8988T (cell line): ENCODE data around the gene RSL1D1.

Experiments used
- DNase-seq: peaks from one replicate; pipeline ENCODE4 v3.0.0; 2011

The RSL1D1 gene

DNA sequence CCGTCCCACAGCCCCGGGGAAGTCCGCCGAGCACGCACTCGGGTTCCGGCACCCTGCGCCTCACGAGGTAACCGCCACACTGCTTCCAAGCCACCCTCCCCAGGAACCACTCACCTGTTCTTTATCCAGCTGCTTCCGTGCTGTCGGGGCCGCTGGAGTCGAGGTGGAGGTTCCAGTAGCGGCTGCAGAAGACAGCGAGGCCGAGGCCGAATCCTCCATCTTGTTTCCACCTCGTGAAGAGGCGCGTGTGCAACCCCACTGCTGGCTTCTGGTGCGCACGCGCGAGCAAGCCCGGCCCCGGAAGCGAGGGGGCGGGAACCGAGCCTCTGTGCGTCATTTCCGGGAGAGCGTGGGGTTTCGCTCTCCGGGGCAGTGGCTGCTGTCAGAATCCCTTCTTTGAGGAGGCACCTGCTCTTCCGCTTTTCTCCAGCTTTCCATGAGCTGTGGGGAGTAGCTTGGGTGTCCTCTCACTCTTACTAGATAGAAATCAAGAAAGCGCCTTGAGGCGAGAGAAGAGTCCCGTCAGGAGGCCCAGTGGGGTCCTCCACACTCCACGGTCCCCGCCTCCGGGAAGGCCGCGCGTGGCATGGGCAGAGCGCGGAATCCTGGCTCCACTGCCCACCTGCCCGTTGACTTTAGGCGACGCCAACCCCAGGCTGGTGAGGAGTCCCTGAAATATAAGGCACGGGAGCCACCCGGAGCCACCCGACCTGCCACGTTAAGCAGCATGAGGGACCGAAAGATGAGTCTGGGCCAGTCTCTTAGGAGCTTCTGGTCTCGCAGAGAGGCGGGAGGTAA is at the start of gene RSL1D1:
RSL1D1 (minus strand) TSS at position 249 of the 798 bp plus-strand sequence; CDS start at position 219, 30 bp downstream.
- DNase-seq, result peak; percentile 70

DNA sequence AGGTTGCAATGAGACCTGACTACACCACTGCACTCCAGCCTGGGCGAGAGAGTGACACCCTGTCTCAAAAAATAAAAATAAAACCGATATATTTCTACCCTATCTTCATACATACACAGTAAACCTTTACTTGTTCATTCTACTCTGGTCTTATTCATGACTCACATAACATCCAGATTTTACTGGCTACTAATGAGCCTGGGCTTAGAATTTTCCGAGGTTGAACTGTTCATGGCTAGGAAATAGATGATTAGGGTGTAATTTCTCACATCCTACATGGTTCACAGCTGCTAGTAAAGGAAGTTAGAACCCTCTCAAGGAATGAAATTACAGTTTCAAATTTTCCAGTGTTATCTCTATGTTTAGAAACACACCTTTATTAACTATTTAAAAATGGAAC is 49.7 kb upstream of the RSL1D1 start:
- no peak for DNase-seq

DNA sequence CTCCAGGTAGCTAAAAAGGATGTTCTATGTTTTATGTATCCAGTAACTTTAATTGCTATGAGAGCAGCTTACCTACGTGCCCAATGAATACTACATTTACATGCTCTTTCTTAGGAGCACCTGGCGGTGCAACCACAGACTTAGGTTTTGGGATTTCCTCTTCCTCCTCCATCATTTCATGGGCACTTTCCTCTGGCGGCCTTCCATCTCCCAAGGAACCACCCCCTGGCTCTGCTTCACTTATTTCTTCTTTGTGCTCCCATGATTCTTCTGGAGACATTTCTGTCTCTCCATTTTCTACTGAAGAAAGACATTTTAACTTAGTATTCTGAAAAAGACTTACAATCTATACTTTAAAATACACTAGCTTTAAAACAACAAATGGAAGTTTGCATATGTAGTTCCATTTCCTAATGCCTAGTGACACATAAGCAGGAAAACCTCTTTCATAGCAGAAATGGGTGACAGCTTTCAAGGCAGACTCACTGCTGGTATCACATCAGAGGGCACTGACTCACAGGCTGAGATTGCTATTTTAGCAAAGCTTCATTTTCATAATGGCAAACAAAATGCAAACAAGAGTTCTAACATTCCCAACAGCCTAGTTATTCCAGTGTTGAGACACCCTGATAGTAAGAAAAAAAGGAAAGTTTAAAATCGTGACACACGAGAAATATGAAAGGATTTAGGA is 45.3 kb upstream of the RSL1D1 start:
- no peak for DNase-seq

DNA sequence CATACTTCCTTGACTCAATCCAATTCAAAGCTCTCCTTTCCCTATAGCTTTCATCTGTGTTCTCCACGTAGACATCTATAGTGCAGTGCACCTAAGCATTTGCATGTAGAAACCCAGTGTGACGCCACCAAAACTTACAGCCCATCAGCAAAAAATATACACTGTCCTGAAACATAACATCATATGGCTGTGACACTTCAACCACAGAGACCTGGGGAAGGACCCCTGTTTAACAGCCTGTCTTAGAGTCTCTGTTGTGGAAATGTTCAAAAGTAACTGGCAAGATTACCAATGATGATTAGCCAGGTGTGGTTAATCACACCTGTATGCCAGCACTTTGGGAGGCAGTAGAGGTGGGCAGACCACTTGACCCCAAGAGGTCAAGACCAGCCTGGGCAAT is 42.2 kb upstream of the RSL1D1 start:
- no peak for DNase-seq

DNA sequence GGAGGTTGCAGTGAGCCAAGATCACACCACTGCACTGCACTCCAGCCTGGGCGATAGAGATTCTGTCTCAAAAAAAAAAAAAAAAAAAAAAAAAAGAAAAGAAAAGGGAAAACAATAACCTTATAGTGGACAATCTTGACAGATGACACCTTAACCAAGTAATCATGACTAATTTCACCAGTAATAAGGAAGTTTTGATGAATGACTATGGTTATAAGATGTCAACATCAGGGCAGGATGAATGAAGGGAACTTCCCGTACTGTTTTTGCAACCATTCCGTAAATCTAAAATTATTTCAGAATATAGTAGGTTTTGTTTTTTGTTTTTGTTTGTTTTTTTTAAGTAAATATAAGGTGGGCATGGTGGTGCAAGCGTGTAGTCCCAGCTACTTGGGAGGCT is 41.4 kb upstream of the RSL1D1 start:
- DNase-seq, result no peak

DNA sequence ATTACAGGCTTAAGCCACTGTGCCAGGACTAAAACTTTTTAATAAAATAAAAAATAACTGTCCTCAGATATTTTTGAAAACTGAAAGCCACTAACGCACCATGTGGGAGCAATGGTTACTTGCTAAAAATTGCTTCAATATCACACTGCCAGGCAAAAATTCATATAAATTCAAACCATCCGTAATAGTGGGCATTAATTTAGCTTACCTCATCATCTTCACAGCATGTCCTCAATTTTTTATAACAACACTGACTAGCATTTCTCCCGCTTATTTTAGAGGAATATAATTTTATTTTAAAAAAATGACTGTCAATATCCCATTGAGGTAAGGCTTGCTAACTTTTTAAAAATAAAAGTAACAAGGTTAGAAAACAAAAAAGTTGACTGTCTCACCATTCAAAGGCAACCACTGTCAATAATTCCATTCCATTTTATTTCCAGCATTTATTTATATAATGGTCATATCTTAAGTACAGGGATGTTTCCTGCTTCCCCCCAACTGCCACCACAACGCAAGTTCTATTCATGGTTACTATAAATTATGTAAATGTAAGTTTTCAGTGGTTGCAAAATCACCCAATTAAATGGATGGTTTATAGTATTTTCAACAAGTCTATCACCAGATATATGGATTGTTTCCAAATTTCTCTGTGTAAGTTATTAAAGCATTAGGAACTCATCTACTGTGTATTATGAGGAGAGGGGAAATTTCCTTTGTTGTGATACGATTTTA is 39.1 kb upstream of the RSL1D1 start:
- DNase-seq, result no peak

DNA sequence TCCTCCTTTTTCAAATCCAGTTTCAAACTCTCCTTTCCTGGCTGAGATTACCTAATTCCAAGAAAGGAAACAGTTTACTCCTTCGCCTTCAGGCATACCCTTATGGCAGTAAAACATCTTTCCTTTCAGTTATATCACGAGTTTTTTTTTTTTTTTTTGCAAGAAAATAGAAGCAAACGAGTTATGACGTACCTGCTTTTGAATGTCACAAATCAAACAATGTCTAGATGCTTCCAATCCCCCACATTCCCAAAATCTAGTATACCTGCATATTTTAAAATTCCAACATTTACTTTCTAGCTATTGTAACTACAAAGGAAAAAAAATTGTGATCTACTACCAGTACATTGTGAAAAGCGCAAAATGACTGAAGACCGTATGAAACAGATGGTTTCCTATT is 35.5 kb upstream of the RSL1D1 start:
- DNase-seq, result no peak

DNA sequence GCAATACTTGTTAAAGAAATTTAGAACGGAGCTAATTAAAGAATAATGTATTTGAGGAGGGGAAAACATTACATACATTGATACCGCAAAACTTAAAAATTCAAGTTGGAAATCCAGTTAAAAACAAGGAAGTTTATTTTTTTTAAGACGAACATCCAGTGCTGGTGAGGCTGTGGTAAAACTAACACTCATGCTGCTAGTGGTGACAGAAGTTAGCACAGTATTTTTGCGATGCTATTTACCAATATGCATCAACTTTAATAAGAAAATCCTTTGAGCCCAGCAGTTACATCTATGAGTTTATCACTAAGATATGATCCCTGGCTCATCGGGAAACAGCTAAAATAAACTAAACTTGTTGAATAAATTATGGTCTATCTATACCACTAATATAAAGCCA is 32.7 kb upstream of the RSL1D1 start:
- DNase-seq, result no peak

DNA sequence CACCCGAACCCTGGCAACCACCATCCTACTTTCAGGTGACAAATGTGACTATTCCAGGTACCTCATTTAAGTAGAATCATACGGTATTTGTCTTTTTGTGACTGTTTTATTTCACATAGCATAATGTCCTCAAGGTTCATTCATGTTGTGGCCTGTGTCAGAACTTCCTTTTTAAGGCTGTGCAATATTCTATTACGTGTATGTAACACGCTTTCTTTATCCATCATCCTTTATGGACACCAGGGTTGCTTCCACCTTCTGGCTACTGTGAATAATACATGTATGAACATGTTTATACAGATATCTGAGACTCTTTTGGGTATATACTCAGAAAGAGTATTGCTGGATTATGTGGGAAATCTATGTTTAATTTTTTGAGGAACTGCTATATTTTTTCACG is 28.7 kb upstream of the RSL1D1 start:
- DNase-seq, result no peak

DNA sequence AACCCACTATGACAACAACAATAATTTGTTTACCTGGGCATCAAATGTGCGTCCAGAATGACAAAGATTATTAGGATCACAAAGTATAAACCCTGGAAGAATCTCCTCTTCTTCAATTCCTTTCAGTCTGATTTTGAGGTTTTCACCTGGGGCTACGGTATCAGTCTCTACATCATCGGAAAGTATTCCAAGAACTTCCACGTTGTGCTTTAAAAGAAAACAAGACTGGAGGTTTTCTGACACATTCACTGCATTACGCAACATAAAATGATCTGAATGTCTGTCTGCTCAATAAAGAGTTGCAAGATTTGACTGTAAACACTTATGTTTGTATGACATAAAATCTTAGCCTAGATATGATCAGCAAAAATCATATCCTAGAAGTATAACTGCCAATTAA is 26.0 kb upstream of the RSL1D1 start:
- no peak for DNase-seq

DNA sequence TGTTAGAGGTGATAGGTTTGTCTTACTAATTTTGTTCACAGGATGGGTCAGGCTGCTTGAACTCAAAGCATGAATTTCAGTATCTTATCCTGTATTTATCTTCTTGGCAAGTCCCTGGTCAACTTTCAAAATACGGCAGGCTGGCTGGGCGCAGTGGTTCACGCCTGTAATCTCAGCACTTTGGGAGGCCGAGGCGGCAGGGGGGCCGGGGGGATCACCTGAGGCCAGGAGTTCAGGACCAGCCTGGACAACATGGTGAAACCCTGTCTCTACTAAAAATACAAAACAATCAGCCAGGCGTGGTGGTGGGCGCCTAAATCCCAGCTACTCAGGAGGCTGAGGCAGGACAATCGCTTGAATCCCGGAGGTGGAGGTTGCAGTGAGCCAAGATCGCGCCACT is 25.0 kb upstream of the RSL1D1 start:
- DNase-seq, result no peak

DNA sequence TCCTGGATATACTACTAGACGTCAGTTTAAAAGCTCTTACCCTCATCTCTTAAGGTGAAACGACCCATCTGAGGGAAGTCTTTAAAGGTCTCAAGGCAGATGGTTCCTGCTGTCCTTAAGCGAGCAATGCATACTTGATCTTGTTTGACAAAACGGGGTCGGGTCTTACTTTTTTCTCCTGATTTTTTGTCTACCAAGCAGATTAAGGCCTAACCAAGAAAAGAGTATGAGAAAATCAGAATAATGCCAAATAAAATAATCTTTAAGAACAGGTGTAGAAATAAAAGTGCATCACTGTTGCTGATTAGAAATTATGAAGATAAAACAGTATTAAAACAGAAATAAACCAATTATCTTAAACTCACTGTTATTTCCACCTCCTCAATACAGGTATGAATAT is 24.4 kb upstream of the RSL1D1 start:
- no peak for DNase-seq

DNA sequence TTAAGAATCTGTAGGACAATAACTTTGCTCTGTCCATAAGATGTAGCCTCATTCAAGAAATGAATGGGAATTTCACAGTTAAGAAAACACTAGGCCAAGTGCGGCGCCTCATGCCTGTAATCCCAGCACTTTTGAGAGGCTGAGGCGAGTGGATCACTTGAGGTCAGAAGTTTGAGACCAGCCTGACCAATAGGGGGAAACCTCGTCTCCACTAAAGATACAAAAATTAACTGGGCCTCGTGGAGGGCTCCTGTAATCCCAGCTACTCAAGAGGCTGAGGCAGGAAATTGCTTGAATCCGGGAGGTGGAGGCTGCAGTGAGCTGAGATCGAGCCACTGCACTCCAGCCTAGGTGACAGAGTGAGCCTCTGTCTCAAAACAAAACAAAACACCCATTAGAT is 19.9 kb upstream of the RSL1D1 start:
- DNase-seq, result no peak

DNA sequence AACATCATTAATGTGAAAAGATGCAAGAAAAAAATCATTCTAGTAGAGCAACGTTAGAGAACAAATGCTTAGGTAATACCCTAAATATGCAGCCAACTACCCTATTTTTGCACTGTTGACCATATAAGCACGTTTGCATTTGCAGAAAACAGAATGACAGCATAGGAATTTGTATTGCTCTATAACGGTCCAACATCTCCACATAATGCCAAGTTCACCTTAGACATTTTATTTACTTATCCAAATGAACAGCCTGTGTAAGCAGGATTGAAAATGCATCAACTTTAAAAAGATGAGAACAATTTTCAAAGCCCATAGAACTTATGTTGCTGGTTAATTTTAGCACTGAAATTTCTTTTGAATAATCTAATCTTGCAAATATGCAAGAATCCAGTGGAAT is 19.1 kb upstream of the RSL1D1 start:
- no peak for DNase-seq

DNA sequence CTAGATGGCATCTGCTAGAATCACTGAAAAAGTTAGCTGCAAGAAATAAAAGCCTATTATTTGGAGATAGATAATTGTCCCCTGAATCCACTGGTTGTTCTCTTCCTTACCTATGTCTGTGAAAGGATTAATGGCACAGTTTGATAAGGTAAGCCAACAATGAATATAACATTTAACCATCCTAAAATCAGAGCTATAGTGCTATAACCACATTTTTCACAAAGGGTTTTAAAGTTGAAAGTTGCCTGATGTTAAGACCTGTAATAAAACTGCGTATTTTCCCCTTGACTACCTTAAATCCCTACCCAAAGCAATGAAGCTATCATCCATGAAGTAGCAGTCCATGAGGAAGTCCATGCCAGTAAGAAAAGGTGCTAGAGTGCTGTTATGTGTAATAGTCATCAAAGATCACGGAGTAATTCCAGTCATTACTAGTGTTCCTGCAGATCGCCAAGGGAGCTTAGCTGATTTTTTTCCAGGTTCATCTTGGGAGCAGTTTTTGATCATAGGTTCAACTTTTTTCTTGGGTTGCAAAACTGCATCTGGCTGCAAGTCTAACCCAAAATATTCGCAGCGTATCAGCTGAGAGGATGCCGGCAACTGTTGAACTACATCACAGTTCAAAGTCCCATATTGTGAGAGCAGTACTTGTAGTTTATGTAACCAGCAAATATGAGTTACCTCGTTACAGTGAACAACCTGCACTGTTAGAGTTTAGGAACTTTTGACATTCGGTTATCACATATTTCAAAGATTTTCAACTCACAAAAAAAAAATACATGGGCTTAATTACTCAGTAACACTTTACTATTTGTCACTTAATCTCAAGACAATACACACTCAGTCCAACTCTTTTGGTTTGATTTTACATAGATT is 18.2 kb upstream of the RSL1D1 start:
- no peak for DNase-seq

DNA sequence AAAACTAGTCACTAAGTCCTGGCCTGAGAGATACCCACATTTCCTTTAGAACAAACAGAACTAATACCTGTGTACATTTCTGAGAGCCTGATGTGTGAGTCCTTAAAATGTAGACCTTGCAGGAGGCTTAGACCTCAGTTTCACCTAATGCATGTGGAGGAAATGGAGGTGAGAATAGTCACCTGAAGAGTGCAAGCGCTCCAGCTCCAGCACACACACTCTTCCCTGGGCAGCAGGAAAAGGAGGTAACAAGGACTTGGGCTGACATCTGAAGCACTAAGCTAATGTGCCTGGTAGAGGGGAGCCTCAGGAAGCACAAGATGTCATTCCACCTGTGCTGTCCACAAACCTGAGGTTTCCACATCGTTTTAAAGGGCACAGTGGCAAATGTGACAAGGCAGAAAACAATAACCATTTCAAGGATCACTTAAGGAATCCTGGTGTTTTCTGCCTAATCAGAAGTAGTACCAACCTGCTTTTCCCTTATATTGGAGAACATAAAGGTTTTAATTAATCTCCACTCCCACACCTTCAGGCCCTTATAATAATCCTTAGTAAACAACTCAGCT is 17.2 kb upstream of the RSL1D1 start:
- DNase-seq, result no peak

DNA sequence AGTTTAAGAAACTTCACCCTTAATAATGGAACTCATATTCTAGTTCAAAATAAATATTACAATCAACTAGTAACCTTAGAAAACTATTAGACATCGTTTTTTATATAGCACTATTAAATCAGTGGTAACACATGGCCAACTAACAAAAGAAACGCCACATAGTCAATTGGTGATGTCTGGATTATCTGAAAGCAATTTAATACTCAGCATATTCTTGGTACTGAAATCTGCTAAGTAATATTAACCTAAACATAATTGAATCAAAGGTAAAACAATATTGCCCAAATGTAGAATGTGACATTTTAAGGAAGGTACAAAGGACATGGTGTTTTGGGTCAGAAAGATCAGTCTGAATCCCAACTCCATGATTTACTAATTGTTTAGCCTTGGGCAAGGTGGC is 11.1 kb upstream of the RSL1D1 start:
- DNase-seq, result no peak

DNA sequence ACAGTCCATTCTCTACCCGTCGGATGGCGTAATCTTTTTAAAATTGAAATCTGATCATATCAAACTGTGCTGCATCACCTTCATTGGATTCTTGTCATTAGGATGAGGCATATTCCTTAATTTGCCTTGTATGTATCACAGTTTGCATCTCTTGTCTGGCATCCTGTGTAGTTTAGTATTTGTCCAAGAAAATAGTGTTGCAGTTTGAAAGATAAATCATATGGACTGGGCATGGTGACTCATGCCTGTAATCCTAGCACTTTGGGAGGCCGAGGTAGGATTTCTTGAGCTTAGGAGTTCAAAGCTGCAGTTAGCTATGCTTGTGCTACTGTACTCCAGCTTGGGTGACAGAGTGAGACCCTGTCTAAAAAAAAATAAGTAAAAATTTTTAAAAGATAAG is 5.8 kb upstream of the RSL1D1 start:
- no peak for DNase-seq

DNA sequence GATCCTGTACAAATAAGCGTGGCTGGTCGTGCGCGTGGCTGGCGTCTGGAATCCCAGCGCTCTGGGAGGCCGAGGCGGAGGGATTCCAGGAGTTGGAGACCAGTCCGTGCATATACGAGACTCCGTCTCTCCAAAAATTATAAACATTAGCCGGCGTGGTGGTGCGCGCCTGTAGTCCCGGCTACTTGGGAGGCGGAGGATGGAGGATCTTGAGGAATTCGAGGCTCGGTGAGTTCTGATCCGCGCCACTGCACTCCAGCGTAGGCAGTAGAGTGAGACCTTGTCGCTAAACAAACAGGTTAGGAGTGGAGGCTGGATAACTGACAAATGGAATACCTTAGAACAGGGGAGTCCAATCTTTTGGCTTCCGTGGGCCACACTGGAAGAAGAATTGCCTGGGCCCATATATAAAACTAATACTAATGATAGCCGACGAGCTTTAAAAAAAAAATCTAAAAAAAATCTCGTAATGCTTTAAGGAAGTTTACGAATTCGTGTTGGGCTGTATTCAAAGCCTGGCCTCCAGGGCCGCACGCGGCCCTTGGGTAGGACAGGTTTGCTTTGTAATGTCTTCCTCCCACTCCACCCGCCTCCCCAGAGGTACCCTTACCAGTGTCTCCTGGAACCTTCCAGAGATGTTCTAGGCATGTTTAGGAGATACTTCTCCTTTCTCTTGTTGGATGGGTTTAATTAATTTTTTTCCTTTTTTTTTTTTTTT is 909 bp upstream of the RSL1D1 start:
- no peak for DNase-seq

DNA sequence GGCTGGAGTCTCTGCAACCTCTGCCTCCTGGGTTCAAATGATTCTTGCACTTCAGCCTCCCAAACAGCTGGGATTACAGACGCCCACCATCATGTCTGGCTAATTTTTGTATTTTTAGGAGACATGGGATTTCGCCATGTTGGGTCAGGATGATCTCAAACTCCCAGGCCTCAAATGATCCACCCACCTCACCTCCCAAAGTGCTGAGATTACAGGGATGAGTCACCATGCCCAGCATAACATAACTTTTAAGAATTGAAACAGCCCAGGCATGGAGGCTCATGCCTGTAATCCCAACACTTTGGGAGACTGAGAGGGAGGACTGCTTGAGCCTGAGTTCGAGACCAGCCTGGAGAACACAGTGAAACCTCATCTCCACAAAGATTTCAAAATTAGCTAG is 2.5 kb downstream of the RSL1D1 start:
- DNase-seq, result no peak

DNA sequence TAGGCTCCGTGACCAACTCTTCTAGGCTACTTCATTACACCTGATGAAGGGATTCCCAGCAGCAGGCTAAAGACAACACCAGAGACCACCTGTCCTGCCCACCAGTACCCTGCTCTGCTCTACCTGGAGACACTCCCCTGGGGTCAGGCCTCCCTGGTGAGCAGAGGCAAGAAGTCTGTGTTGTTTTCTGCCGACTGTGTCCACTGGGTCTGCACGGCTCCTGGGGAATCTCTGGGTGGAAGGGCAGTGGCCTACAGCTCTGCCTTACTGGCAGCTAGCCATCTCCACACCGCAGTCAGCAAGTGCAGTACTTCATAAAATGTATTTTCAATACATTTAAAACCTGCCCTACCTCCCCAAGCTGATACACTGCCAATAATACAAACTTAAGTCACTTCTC is 6.8 kb downstream of the RSL1D1 start:
- no peak for DNase-seq

DNA sequence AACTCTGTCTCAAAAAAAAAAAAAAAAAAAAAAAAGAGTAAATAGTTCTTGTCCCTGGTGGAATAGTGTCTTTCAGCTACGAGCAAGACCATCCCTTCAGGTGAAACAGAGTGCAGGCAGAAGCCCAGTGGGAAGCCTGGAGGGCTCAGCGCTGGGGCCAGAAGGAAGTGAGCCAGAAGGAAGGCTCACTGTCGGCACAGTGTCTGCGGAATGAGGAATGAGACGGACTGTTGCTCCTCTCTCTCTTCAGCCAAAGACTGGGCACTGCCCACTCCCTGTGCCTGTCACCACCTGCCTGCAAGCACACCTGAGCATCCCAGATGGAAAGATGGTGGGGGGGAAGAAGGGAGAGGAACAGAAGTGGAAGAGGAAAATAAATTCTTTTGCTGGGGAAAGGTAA is 7.5 kb downstream of the RSL1D1 start:
- no peak for DNase-seq
